ENCODE measurements around the gene TP73.

GRCh38 chr1:3685222-3685621 is 32.9 kb downstream of the TP73 start:
- no peak for TF ChIP-seq EZH2 (IDR thresholded peaks at IDR 0.05; ENCODE audit: insufficient read depth, poor library complexity, severe bottlenecking)
- no peak for TF ChIP-seq EZH2phosphoT487 (IDR thresholded peaks at IDR 0.05; ENCODE audit: insufficient read depth, low read depth)

Measured in GM23248 (cell line).